GM12878 (cell line): ENCODE results near the gene COL5A1.

ENCODE experiments used
- CTCF ChIP-seq, 3 experiments: IDR thresholded peaks in 2 of 3; conservative IDR thresholded peaks in 1 of 3; 2 replicates each; pipeline ENCODE4 v1.5.1; 2011; ENCODE audit warnings: low read depth in 3 of 3, low read length in 3 of 3, mild to moderate bottlenecking in 3 of 3, control low read depth in 2 of 3, moderate library complexity in 2 of 3, inconsistent platforms in 1 of 3, mixed read lengths in 1 of 3; ENCODE audit not compliant: control insufficient read depth in 2 of 3, insufficient read depth in 1 of 3; ENCODE audit errors: extremely low read depth in 1 of 3
- ELK1 ChIP-seq: IDR thresholded peaks from 2 replicates; pipeline ENCODE4 v1.6.1; 2012; ENCODE audit warnings: low read depth, low read length, improper control_type of control experiment
- HDAC6 ChIP-seq: fragments of 200-600 bp; sonication (generic); IDR thresholded peaks from one replicate; pipeline ENCODE4 v1.8.0; 2017; ENCODE audit warnings: antibody characterized with exemption; ENCODE audit not compliant: unreplicated experiment
- LARP7 ChIP-seq: fragments of 450-650 bp; IDR thresholded peaks from 2 replicates; pipeline ENCODE4 v1.6.1; 2017; ENCODE audit warnings: mild to moderate bottlenecking
- MEF2A ChIP-seq: IDR thresholded peaks from 2 replicates; pipeline ENCODE4 v1.6.1; 2011; ENCODE audit warnings: low read depth, mild to moderate bottlenecking, low read length, moderate library complexity; ENCODE audit not compliant: insufficient read depth
- MXI1 ChIP-seq: fragments of 150-350 bp; IDR thresholded peaks from 2 replicates; pipeline ENCODE4 v1.6.1; 2011; ENCODE audit warnings: low read depth, mild to moderate bottlenecking, inconsistent platforms, low read length, improper control_type of control experiment
- POLR2A ChIP-seq: IDR thresholded peaks from 2 replicates; pipeline ENCODE4 v1.6.1; 2011; ENCODE audit warnings: low read depth, mild to moderate bottlenecking, low read length
- RAD21 ChIP-seq: IDR thresholded peaks from 2 replicates; pipeline ENCODE4 v1.6.1; 2011; ENCODE audit warnings: mild to moderate bottlenecking, low read depth, low read length, moderate library complexity; ENCODE audit not compliant: insufficient read depth
- RFX5 ChIP-seq: IDR thresholded peaks from 2 replicates; pipeline ENCODE4 v1.6.1; 2011; ENCODE audit warnings: low read depth, low read length, improper control_type of control experiment
- SMC3 ChIP-seq: IDR thresholded peaks from 2 replicates; pipeline ENCODE4 v1.6.1; 2011; ENCODE audit warnings: low read length, improper control_type of control experiment, borderline replicate concordance
- STAT3 ChIP-seq: IDR thresholded peaks from 2 replicates; pipeline ENCODE4 v1.6.1; 2011; ENCODE audit warnings: low read depth, low read length, improper control_type of control experiment
- TF ChIP-seq, protein P1 (sequence below): IDR thresholded peaks from 2 replicates; pipeline ENCODE4 v1.6.1; 2012; ENCODE audit warnings: mild to moderate bottlenecking, low read depth, low read length

GRCh38 chr9:134721344-134721743 lies 79.7 kb downstream of the COL5A1 start:
- no peak for TF ChIP-seq CTCF (IDR thresholded peaks at IDR 0.05 in 2 of 3, conservative IDR thresholded peaks at IDR 0.05 in 1 of 3; ENCODE audit: control insufficient read depth in 2 of 3, extremely low read depth in 1 of 3, insufficient read depth in 1 of 3, low read depth in 3 of 3, low read length in 3 of 3)
- no peak for TF ChIP-seq POLR2A
- no peak for TF ChIP-seq LARP7
- TF ChIP-seq, protein P1, sequence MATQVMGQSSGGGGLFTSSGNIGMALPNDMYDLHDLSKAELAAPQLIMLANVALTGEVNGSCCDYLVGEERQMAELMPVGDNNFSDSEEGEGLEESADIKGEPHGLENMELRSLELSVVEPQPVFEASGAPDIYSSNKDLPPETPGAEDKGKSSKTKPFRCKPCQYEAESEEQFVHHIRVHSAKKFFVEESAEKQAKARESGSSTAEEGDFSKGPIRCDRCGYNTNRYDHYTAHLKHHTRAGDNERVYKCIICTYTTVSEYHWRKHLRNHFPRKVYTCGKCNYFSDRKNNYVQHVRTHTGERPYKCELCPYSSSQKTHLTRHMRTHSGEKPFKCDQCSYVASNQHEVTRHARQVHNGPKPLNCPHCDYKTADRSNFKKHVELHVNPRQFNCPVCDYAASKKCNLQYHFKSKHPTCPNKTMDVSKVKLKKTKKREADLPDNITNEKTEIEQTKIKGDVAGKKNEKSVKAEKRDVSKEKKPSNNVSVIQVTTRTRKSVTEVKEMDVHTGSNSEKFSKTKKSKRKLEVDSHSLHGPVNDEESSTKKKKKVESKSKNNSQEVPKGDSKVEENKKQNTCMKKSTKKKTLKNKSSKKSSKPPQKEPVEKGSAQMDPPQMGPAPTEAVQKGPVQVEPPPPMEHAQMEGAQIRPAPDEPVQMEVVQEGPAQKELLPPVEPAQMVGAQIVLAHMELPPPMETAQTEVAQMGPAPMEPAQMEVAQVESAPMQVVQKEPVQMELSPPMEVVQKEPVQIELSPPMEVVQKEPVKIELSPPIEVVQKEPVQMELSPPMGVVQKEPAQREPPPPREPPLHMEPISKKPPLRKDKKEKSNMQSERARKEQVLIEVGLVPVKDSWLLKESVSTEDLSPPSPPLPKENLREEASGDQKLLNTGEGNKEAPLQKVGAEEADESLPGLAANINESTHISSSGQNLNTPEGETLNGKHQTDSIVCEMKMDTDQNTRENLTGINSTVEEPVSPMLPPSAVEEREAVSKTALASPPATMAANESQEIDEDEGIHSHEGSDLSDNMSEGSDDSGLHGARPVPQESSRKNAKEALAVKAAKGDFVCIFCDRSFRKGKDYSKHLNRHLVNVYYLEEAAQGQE: no peak
- TF ChIP-seq RFX5: no peak
- TF ChIP-seq ELK1: no peak
- no peak for TF ChIP-seq HDAC6
- no peak for TF ChIP-seq MXI1
- TF ChIP-seq MEF2A: no peak
- no peak for TF ChIP-seq STAT3
- TF ChIP-seq SMC3: no peak
- no peak for TF ChIP-seq RAD21
